ENCODE measurements around the gene OR51B5.
"Not testable (repeated sequence)": the region's sequence is repeated elsewhere in the genome, so short reads cannot be mapped to it uniquely, and the experiment has no call there.

Gene OR51B5

GRCh38 chr11:5351208-5351607, 7.9 kb upstream of the OR51B5 start, which contains the start of gene OR51B6:
OR51B6 (plus strand) TSS chr11:5351508; CDS start chr11:5351508, 0 bp downstream.
- no peak for DNase-seq (ENCODE audit: low read depth)
- no peak for TF ChIP-seq CTCF (conservative IDR thresholded peaks at IDR 0.05; ENCODE audit: low read depth, low read length)
- H3K4me3 ChIP-seq (ENCODE audit: low read depth, low read length): no peak within 1 kb of the TSS

GRCh38 chr11:5349550-5349949, 6.2 kb upstream of the OR51B5 start:
- TF ChIP-seq CTCF (conservative IDR thresholded peaks at IDR 0.05; ENCODE audit: low read depth, low read length): no peak

GRCh38 chr11:5348551-5349194, 5.3 kb upstream of the OR51B5 start:
- TF ChIP-seq CTCF (conservative IDR thresholded peaks at IDR 0.05; ENCODE audit: low read depth, low read length): no peak
- DNase-seq (ENCODE audit: low read depth): no peak
- H3K4me3 ChIP-seq (ENCODE audit: low read depth, low read length): no peak overlapping the region

More at GRCh38 chr11:5349550-5349949, 6.2 kb upstream of the OR51B5 start:
- no peak overlapping the region for H3K4me3 ChIP-seq (ENCODE audit: low read depth, low read length)
- no peak for DNase-seq (ENCODE audit: low read depth)

DNA sequence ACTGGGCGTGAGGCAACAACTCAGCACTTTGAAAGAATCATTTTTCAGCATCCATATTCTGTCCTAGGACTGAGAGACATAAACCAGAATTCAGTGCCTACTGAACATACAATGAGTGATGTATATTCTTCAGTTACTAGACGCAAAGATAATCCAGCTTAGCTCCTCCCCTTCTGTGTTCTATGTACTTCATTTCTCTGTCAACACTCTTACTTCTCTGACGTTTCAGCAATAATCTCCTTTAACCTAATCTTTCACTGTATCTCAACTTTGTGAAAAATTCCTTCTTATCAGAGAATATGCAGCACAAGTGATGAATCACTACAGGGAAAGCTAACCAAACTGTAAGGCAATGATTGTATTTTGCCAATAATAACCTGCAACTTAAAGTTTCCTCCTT, 2.5 kb upstream of the OR51B5 start:
- peak; percentile 59 for DNase-seq (ENCODE audit: low read depth)
- H3K4me3 ChIP-seq (ENCODE audit: low read depth, low read length): no peak overlapping the region
- TF ChIP-seq CTCF (conservative IDR thresholded peaks at IDR 0.05; ENCODE audit: low read depth, low read length): no peak

- H3K4me3 ChIP-seq (ENCODE audit: low read depth, low read length): no peak overlapping the region
- no peak for TF ChIP-seq CTCF (conservative IDR thresholded peaks at IDR 0.05; ENCODE audit: low read depth, low read length)
- DNase-seq (ENCODE audit: low read depth): no peak
Measured at GRCh38 chr11:5339771-5340322, 3.5 kb downstream of the OR51B5 start.

GRCh38 chr11:5337253-5337652, 6.1 kb downstream of the OR51B5 start:
- not testable (repeated sequence) for H3K4me3 ChIP-seq (ENCODE audit: low read depth, low read length); DNase-seq (ENCODE audit: low read depth)

DNA sequence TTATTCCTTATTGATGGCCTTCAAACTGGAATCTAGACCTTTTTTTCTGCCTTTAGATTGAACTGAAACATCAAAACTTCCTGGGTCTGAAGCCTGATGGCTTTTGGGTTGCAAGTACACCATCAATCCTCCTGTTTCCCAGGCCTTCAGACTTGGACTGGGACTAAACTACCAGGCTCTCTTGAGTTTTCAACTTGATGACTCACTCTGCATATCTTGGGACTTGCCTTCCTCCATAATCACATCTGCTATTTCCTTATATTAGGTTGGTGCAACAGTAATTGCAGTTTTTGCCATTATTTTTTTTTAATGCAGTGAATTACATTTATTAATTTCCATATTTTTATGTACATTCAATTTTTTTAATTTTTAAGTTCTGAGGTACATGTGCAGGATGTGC, 7.0 kb downstream of the OR51B5 start:
- no peak overlapping the region for H3K4me3 ChIP-seq (ENCODE audit: low read depth, low read length)
- peak; percentile 56 for DNase-seq (ENCODE audit: low read depth)
- no peak for TF ChIP-seq CTCF (conservative IDR thresholded peaks at IDR 0.05; ENCODE audit: low read depth, low read length)

All from choroid plexus epithelial cell (primary cell).